Astrocyte of the spinal cord (primary cell): ENCODE results near the gene TMPRSS11E.
"Not testable (repeated sequence)": the region's sequence is repeated elsewhere in the genome, so short reads cannot be mapped to it uniquely, and the experiment has no call there.

Experiments
- DNase-seq: peaks from one replicate; pipeline ENCODE4 v3.0.0; 2011; ENCODE audit warnings: low read depth, low spot score
- H3K4me3 ChIP-seq: 2 replicates; pipeline ENCODE4 v1.5.1; 2011; ENCODE audit warnings: low read depth, mild to moderate bottlenecking, low read length, moderate library complexity
- CTCF ChIP-seq: IDR thresholded peaks from 2 replicates; pipeline ENCODE4 v1.5.1; 2012; ENCODE audit warnings: low read depth, mild to moderate bottlenecking, low read length, inconsistent platforms
- in situ Hi-C: cut with HindIII; loops from 2 replicates; pipeline ENCODE4 v1.10.0; 2017; ENCODE audit warnings: low sequenced_read_pairs

TMPRSS11E gene

DNA sequence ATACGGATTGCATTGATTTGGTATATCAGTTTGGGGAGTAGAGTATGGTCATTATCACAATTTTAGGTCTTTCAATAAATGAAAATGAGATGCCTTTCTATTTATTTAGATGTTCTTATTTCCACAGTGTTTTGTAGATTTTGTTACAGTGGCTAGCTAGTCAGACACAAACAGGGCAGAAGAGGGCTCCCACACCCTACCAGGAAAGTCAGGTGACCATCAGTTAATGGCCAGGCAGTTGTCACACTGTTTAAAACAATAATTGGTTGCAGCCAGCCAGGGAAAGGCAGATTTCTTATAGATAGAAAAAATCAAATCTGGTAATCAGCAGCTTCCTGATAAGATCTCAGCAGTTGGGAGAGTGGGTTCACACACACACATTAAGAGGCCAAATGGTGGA, 71.6 kb downstream of the TMPRSS11E start:
- H3K4me3 ChIP-seq = no peak overlapping the region

GRCh38 chr4:68520985-68521384, 73.7 kb downstream of the TMPRSS11E start:
- H3K4me3 ChIP-seq = no peak overlapping the region
- TF ChIP-seq CTCF = no peak
- in situ Hi-C loops = no loop called here
- DNase-seq = no peak

More for the DNA sequence above, 71.6 kb downstream of the TMPRSS11E start:
- in situ Hi-C loops = no loop called here
- TF ChIP-seq CTCF = no peak
- DNase-seq = no peak

- peak; percentile 36 for DNase-seq
- in situ Hi-C loops, H3K4me3 ChIP-seq: not testable (repeated sequence)
Measured at GRCh38 chr4:68522232-68522631, 75.0 kb downstream of the TMPRSS11E start.

GRCh38 chr4:68535974-68536373, 88.7 kb downstream of the TMPRSS11E start:
- no peak overlapping the region for H3K4me3 ChIP-seq
- DNase-seq = no peak
- in situ Hi-C loops = no loop called here
- no peak for TF ChIP-seq CTCF

DNA sequence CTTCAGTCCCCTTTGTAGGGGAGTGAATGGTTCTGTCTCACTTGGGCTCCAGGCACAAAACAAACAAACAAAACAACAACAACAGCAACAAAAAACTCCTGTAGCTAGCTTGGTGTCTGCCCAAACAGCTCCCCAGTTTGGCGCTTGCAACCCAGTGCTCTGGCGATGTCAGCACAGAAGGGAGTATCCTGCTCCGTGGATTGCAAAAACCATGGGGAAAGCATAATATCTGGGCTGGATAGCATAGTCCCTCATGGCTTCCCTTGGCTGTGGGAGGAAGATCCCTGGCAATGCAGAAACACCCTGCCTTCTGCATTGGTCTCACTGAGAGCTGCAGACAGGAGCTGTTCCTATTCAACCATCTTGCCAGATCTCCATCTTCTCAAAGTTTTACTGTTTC, 89.1 kb downstream of the TMPRSS11E start:
- no peak overlapping the region for H3K4me3 ChIP-seq
- no peak for DNase-seq
- TF ChIP-seq CTCF = no peak
- in situ Hi-C loops = no loop called here

DNA sequence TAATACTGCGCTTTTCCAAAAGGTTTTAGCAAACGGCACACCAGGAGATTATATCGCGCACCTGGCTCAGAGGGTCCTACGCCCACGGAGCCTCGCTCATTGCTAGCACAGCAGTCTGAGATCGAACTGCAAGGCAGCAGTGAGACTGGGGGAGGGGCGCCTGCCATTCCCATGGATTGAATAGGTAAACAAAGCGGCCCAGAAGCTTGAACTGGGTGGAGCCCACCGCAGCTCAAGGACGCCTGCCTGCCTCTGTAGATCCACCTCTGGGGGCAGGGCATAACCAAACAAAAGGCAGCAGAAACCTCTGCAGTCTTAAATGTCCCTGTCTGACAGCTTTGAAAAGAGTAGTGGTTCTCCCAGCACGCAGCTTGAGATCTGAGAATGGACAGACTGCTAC, 95.5 kb downstream of the TMPRSS11E start:
- in situ Hi-C loops, DNase-seq, H3K4me3 ChIP-seq: not testable (repeated sequence)
